Measurements from ENCODE around the gene KLHL9. TPM values are rescaled to one million over a fixed set of nuclear protein-coding genes. Genes with fewer than 3 reads are reported as not detected.
"Not testable (repeated sequence)": the region's sequence is repeated elsewhere in the genome, so short reads cannot be mapped to it uniquely, and the experiment has no call there.

The KLHL9 gene
- 10 to 100 TPM; 21.9 to 24.2 TPM for total RNA-seq
- long read RNA-seq, donor 1, full-length matches to known transcripts: 19 of 22 reads
- long read RNA-seq, donor 1, partial matches to known transcripts: 0 of 22 reads
- long read RNA-seq, donor 1, other reads (novel, unspliced or antisense): 3 of 22 reads
- long read RNA-seq, donor 2, full-length matches to known transcripts: 10 of 14 reads
- long read RNA-seq, donor 2, partial matches to known transcripts: 0 of 14 reads
- long read RNA-seq, donor 2, other reads (novel, unspliced or antisense): 4 of 14 reads

- DNase-seq (ENCODE audit: low spot score): peak; percentile 97
- intact Hi-C loops (cut with DNase I): loop anchor here in 1 of 2 donors (10.0 kb wide), 1 partner anchor 460 kb away; no protein-coding TSS in a partner anchor
Observed at GRCh38 chr9:21334701-21335632, at the start of gene KLHL9. Gene KLHL9 (minus strand): TSS chr9:21335404. CDS start chr9:21334859, 545 bp downstream.

GRCh38 chr9:21383627-21384026, 48.4 kb upstream of the KLHL9 start:
- intact Hi-C loops (cut with DNase I): no loop called here
- DNase-seq (ENCODE audit: low spot score): no peak

GRCh38 chr9:21381448-21382339, 46.5 kb upstream of the KLHL9 start:
- DNase-seq (ENCODE audit: low spot score): no peak
- intact Hi-C loops (cut with DNase I): no loop called here

GRCh38 chr9:21371467-21371866, 36.3 kb upstream of the KLHL9 start:
- DNase-seq (ENCODE audit: low spot score); intact Hi-C loops (cut with DNase I): not testable (repeated sequence)

GRCh38 chr9:21367957-21368356, 32.8 kb upstream of the KLHL9 start, which contains the start of gene IFNA13:
Gene IFNA13 (minus strand): TSS chr9:21368057. CDS start chr9:21368010, 47 bp downstream.
- DNase-seq (ENCODE audit: low spot score): no peak
- intact Hi-C loops (cut with DNase I): no loop called here

- DNase-seq (ENCODE audit: low spot score); intact Hi-C loops (cut with DNase I): not testable (repeated sequence)
Observed at GRCh38 chr9:21367169-21367568, 32.0 kb upstream of the KLHL9 start.

- intact Hi-C loops (cut with DNase I): no loop called here
- DNase-seq (ENCODE audit: low spot score): no peak
Observed at GRCh38 chr9:21362287-21362686, 27.1 kb upstream of the KLHL9 start.

GRCh38 chr9:21357479-21358460, 22.6 kb upstream of the KLHL9 start:
- no peak for DNase-seq (ENCODE audit: low spot score)
- intact Hi-C loops (cut with DNase I): no loop called here

GRCh38 chr9:21350787-21351186, 15.6 kb upstream of the KLHL9 start, which contains the start of gene IFNA6:
Gene IFNA6 (minus strand): TSS chr9:21350887. CDS start chr9:21350887, 0 bp downstream.
- no peak for DNase-seq (ENCODE audit: low spot score)
- intact Hi-C loops (cut with DNase I): no loop called here

- no peak for DNase-seq (ENCODE audit: low spot score)
- intact Hi-C loops (cut with DNase I): no loop called here
Observed at GRCh38 chr9:21348430-21348970, 13.3 kb upstream of the KLHL9 start.

GRCh38 chr9:21340735-21341134, 5.5 kb upstream of the KLHL9 start:
- intact Hi-C loops (cut with DNase I): no loop called here
- DNase-seq (ENCODE audit: low spot score): no peak

- no peak for DNase-seq (ENCODE audit: low spot score)
- intact Hi-C loops (cut with DNase I): loop anchor here in 1 of 2 donors (10.0 kb wide), 1 partner anchor 458 kb away; no protein-coding TSS in a partner anchor
Observed at GRCh38 chr9:21336457-21336856, 1.3 kb upstream of the KLHL9 start.

GRCh38 chr9:21333226-21333625, 2.0 kb downstream of the KLHL9 start:
- no peak for DNase-seq (ENCODE audit: low spot score)
- intact Hi-C loops (cut with DNase I): loop anchor here in 1 of 2 donors (10.0 kb wide), 1 partner anchor 462 kb away; no protein-coding TSS in a partner anchor

- DNase-seq (ENCODE audit: low spot score): no peak
- intact Hi-C loops (cut with DNase I): loop anchor here in 1 of 2 donors (10.0 kb wide), 1 partner anchor 463 kb away; no protein-coding TSS in a partner anchor
Observed at GRCh38 chr9:21331676-21332402, 3.4 kb downstream of the KLHL9 start.

- DNase-seq (ENCODE audit: low spot score): no peak
- intact Hi-C loops (cut with DNase I): loop anchor here (10.0 kb wide), 2 partner anchors 68 to 458 kb away; no protein-coding TSS in a partner anchor
Observed at GRCh38 chr9:21326526-21327139, 8.6 kb downstream of the KLHL9 start.

- intact Hi-C loops (cut with DNase I): loop anchor here (10.0 kb wide), 2 partner anchors 71 to 461 kb away; no protein-coding TSS in a partner anchor
- no peak for DNase-seq (ENCODE audit: low spot score)
Observed at GRCh38 chr9:21324047-21324446, 11.2 kb downstream of the KLHL9 start.
